SK-MEL-5 (cell line): Measurements from ENCODE around the gene PTGIS. TPM values are rescaled to one million over a fixed set of nuclear protein-coding genes. Genes with fewer than 3 reads are reported as not detected.

Source experiments
- DNase-seq: peaks from one replicate; pipeline ENCODE4 v3.0.0-alpha.2; 2016; ENCODE audit warnings: low read depth, low spot score
- in situ Hi-C: cut with HindIII; loops from 2 replicates; pipeline ENCODE4 v1.10.0; 2016; ENCODE audit warnings: low sequenced_read_pairs, high pct_unique_total_duplicates, low pct_unique_long_range_greater_than_20kb
- total RNA-seq: library from RNA; depleted of rRNA; stranded (reverse); fragments of >200 nt; shearing (Covaris generic); gene quantifications from 2 replicates; pipeline ENCODE4 v1.2.3, GENCODE V29; 2014

The PTGIS gene
- total RNA-seq, 1 experiment from 2014 or later = 0.16 TPM

DNA sequence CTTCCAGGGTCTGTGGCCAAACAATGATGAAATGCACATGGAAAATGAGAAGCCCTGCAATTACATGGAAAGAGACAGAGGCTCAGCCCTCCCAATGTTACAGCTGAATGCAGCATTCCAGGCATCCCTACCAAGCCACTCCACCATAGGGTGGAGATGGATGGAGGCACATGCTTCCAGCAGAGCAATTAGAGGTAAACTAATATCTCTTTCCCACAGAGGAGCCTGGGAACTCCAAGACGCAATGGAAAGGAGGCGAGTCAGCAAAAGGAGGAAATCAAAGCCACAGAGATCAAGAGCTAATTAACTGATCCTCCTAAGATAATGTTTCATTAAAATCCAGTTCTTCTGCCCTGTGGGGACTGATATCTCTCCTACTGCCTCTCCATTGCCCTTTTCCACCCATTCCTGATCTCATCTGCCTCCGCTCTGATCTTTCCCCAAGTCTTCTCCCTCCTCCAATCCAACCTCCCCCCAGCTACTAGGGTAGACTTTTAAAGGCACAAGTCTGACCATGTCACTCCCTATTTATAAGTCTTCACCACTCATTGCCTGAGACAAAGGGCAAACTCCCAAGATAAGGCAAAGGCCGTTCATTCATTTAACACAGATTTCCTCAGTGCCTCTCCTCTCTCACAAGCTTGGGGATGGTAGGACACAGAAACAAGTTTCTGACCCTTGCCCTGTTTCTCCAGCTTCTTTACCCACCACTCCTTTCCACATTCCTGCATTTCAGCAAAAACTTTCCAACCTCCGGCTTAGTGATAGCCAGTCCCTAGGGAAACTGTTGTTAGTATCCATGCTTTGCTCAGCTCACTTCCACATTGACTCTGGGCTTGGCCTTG is 71.2 kb downstream of the PTGIS start:
- in situ Hi-C loops = loop anchor here (10.0 kb wide), 1 partner anchor 172 kb away; no protein-coding TSS in a partner anchor
- DNase-seq = no peak

DNA sequence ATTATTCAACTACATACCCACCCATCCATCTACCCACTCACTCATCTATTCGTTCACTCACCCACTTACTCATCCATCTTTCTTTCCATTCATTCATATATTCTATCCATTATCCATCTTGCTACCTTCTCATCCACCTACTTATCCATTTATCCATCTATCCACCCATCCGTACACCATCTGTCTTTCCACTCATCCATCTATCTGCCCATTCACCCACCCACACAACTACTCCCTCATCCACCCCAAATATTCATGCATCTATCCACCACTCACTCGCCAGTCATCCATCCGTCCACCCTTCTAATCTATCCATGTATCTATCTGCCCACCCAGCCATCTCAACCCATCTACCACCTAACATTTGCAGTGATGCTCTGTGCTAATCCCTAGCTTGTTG is 71.9 kb downstream of the PTGIS start:
- in situ Hi-C loops = loop anchor here (10.0 kb wide), 1 partner anchor 171 kb away; no protein-coding TSS in a partner anchor
- DNase-seq = no peak

GRCh38 chr20:49490689-49491088 is 77.2 kb downstream of the PTGIS start:
- in situ Hi-C loops = loop anchor here (10.0 kb wide), 1 partner anchor 166 kb away; no protein-coding TSS in a partner anchor
- no peak for DNase-seq

- DNase-seq = no peak
These were observed 78.2 kb downstream of the PTGIS start for GRCh38 chr20:49489688-49490087.

GRCh38 chr20:49486064-49486463 is 81.9 kb downstream of the PTGIS start:
- in situ Hi-C loops = no loop called here
- no peak for DNase-seq

More at GRCh38 chr20:49489688-49490087, 78.2 kb downstream of the PTGIS start:
- in situ Hi-C loops = loop anchor here (10.0 kb wide), 1 partner anchor 165 kb away; no protein-coding TSS in a partner anchor

DNA sequence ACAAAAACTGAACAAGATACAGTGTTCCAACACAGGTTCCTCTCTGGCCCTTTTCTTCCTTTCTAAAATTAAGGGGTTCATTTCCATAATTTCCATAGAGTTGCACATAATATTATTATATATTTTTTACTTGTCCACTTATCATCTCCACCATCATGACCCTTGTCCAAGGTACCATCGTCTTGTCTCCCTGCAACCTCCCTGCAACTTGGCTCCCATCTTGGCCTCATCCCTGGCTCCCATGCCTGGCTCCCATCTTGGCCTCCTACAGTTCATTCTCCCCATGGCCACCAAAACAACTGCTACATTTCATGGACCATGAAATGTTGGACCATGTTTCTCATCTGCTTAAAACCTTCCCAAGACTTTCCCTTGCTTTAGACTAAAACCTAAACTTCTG is 82.4 kb downstream of the PTGIS start:
- no peak for DNase-seq
- in situ Hi-C loops = no loop called here

- in situ Hi-C loops = no loop called here
- peak; percentile 79 for DNase-seq
These were observed 83.5 kb downstream of the PTGIS start for GRCh38 chr20:49484180-49485140.

GRCh38 chr20:49483696-49484123 is 84.2 kb downstream of the PTGIS start:
- in situ Hi-C loops = no loop called here
- no peak for DNase-seq

- no peak for DNase-seq
- in situ Hi-C loops = no loop called here
These were observed 84.8 kb downstream of the PTGIS start for GRCh38 chr20:49483018-49483695.

DNA sequence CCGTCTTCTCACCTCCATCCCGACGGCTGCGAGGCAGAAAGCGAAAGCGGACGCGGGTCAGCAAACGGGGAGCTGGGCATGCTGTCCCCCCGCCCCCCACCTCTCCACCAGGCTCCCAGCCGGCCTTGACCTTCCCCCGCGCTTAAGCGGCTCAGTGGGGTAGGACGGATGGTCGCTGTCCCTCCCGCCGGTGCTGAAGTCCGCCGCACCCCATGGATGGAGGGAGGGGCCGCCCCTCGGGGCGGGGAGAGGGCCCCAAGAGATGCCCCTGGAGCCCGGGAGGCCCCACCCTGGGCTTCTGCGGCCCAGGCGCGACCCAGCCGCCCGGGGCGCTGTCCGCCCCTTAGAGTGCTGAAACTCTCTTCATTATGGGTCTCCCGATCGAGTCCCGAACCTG is 85.3 kb downstream of the PTGIS start, which contains the start of gene KCNB1:
Gene KCNB1, minus strand, starts transcription at position 48 of the 397 bp plus-strand sequence. CDS start 188 bp downstream, outside the sequence.
- peak; percentile 20 for DNase-seq
- in situ Hi-C loops = no loop called here

DNA sequence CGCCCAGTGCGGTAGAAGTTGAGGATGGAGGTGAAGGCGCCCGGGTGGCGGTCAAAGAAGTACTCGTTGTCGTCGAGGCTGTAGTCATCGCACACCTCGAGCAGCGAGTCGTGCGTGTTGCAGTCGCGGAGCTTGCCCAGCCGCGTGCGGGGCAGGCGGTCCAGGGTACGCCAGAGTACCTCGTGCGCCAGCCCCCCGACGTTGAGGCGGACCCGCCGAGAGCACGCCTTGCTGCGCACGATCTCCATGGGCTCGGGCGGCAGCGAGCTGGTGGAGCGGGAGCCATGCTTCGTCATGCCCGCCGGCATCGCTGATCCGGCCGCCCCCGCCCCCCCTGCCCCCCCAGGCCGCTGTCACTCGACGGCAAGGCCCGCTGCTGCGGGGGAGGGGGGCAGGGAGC is 85.8 kb downstream of the PTGIS start:
- DNase-seq = no peak
- in situ Hi-C loops = no loop called here

DNA sequence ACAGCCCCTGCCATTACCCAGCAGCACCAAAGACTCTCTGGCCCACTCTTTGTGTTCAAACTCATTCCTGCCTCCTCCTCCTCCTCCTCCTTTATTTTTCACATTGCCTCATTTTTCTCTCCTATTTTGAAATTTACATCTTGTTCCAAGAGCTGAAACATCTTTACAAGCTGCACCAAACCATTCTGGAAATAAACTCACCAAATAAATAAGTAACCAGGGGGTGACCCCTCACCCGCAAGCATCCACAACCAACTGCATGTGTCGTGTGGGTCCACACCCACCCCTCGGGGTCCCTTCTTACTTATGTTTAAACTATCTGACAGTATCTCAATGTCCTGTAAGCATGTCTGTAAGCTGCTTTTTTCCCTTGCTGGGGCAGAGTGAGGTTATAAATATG is 86.8 kb downstream of the PTGIS start:
- in situ Hi-C loops = no loop called here
- no peak for DNase-seq

- no peak for DNase-seq
- in situ Hi-C loops = no loop called here
These were observed 87.7 kb downstream of the PTGIS start for GRCh38 chr20:49480236-49480635.

- no peak for DNase-seq
- in situ Hi-C loops = no loop called here
These were observed 88.2 kb downstream of the PTGIS start for GRCh38 chr20:49479785-49480184.

- DNase-seq = no peak
- in situ Hi-C loops = no loop called here
These were observed 88.9 kb downstream of the PTGIS start for GRCh38 chr20:49478754-49479689.

GRCh38 chr20:49478266-49478665 is 89.7 kb downstream of the PTGIS start:
- in situ Hi-C loops = no loop called here
- DNase-seq = no peak
